Kidney glomerular epithelial cell (primary cell): ENCODE data around the gene RUVBL2.
"Not testable (repeated sequence)": the region's sequence is repeated elsewhere in the genome, so short reads cannot be mapped to it uniquely, and the experiment has no call there.

Experiments
- DNase-seq: peaks from one replicate; lab custom pipeline; 2025; lab: John Stamatoyannopoulos, UW

The RUVBL2 gene

DNA sequence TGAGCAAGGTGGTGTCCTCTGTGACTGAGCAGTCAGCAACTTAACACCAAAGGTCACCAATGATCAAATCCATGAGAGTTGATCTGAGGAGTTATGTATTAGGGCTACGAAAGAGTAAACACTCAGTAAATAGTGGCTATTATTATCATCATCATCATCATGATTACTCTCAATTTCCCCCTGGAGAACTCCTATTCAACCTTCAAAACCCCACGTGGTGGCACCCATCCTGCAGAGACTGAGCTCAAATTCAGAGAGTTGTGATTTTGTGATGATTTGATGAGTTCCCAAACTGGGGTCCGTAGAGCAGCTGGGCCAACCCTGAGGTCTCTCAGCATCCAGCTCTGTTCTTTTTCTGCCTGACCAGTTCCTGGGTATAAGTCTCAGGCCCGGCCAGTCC is 56.1 kb downstream of the RUVBL2 start:
- not testable (repeated sequence) for DNase-seq

DNA sequence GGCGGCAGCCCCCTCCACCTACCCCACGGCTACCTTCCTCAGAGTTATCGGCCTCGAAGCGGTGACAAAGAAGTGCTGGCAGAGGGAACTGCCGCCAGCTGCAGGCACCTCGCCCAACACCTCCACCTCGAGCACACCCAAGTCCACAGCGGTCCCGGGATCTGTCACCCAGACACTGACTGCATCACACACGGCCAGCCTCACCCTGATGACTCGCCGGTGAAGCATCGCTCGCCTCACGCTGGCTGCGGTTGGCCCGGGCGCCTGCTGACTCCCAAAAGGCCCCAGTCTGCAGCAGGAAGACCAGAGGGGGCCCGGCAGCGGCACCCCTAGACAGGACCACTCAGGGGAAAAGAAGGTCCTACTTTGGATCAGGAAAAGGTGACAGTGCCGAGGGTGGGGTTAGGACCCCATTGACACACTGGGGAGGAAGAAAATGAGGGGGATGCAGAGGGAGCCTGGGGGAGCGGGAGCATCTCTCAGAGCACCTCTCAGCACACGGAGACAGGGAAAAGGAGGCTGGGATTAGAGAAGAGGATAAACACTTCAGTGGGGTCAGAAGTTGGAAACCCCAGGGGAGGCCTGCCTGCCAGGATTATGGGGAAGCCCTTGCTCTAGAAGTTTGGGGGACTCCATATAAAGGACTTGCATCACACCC is 56.8 kb downstream of the RUVBL2 start:
- not testable (repeated sequence) for DNase-seq

GRCh38 chr19:49056101-49056901 is 62.6 kb downstream of the RUVBL2 start:
- DNase-seq, result no peak

DNA sequence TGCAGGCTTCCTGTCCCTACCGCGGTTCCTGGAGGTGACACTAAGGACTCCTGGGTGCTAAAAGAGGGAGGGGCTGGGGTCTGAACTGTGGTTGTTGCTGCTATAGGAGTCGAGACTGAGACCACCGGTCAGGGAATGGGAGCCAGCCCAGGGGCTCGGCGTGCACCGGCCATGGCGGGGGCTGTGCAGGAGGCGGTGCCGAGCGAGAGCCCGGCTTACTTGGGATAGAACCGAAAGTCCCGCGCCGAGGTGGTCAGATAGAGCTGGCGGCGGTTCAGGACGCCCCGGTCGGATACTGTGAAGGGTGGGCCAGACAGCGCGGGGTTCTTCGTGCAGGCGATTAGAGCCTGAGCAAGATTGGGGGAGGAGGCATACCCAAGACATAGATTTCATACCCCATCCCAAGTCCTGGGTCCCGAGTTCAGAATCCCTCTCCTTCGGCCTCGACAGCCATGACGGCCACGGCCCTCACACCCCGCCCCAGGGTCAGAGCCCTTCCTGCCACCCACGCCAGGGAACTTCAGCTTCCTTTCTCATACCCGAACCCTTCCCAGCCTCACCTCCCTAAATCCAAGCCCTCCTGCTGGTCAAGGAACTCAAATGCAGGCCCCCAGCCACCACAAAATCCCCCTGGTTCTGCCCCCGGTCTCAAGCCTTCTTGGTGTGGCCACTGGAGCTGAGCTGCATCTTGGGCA is 63.4 kb downstream of the RUVBL2 start:
- not testable (repeated sequence) for DNase-seq

GRCh38 chr19:49057636-49058234 is 64.0 kb downstream of the RUVBL2 start, which contains the start of gene CGB7:
TSS of gene CGB7 (minus strand) at chr19:49057749. CDS start at chr19:49055375, 2,374 bp downstream.
- DNase-seq, result peak; percentile 36

DNA sequence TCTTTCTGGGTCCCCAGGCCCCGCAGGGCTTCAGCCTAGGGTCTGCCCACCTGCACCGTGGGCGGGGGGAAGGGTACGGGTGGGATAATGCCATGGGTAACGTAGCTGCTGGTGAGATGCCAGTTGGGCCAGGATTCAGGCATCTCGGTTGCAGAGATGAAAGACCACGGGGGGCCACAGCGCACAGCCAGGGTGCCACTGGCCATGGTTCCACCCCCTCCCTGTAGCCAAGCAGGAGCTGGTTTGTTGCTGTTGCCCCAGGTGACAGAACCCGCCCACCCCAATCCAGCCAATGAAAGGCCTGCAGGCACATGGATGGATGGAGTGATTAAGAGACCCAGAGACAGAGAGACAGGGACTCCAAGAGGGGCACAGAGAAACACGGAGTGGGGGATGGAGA is 64.9 kb downstream of the RUVBL2 start:
- no peak for DNase-seq

DNA sequence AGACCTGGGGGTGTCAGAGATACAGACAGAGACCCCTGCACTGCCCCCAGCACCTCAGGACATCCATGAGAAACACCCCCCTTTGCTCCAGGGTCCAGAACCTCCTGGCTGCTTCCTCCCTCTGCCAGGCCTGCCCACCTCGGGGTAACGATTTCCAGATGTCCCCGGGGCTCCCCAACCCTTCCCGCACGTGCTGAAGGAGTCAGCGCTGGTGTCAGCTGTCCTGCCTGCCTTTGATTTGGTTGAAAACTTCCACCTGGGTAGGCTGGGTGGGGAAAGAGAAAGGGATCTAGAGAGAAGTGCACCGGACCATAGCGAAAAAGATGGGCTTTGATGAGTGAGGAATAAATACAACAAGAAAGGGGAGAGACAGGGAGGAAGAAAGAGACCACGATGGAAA is 65.4 kb downstream of the RUVBL2 start:
- DNase-seq, result no peak

DNA sequence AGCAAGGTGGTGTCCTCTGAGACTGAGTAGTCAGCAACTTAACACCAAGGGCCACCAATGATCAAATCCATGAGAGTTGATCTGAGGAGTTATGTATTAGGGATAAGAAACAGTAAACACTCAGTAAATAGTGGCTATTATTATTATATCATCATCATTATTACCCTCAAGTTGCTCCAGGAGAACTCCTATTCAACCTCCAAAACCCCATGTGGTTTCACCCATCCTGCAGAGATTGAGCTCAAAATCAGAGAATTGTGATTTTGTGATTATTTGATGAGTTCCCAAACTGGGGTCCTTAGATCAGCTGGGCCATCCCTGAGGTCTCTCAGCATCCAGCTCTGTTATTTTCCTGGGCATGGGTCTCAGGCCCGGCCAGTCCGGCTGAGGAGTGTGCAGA is 67.3 kb downstream of the RUVBL2 start:
- no peak for DNase-seq

- DNase-seq, result no peak
These were observed 67.8 kb downstream of the RUVBL2 start for GRCh38 chr19:49061445-49061844.

DNA sequence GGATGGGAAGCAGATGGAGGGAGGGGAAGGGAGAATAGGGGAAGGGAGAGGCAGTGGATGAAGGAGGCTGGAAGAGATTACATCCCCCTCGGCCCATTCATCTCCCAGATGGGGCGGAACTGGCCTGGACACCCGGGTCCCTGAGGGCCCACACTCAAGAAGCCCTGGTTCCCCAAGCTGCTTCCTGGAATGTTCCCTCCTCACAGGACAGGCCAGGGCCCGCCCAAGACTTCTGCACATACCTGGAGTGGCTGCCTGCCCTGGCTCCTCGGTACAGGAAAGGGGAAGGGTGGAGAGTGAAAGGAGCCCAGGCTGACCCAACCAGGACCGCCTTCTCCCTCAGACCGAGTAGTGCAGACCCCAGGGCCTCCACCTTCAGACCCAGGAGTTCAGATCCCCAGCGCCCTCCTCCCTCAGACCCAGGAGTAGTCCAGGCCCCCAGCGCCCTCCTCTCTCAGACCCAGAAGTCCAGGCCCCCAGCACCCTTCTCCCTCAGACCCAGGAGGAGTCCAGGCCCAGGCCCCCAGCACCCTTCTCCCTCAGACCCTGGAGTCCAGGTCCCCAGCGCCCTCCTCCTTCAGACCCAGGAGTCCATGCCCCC is 70.4 kb downstream of the RUVBL2 start:
- DNase-seq, result no peak

DNA sequence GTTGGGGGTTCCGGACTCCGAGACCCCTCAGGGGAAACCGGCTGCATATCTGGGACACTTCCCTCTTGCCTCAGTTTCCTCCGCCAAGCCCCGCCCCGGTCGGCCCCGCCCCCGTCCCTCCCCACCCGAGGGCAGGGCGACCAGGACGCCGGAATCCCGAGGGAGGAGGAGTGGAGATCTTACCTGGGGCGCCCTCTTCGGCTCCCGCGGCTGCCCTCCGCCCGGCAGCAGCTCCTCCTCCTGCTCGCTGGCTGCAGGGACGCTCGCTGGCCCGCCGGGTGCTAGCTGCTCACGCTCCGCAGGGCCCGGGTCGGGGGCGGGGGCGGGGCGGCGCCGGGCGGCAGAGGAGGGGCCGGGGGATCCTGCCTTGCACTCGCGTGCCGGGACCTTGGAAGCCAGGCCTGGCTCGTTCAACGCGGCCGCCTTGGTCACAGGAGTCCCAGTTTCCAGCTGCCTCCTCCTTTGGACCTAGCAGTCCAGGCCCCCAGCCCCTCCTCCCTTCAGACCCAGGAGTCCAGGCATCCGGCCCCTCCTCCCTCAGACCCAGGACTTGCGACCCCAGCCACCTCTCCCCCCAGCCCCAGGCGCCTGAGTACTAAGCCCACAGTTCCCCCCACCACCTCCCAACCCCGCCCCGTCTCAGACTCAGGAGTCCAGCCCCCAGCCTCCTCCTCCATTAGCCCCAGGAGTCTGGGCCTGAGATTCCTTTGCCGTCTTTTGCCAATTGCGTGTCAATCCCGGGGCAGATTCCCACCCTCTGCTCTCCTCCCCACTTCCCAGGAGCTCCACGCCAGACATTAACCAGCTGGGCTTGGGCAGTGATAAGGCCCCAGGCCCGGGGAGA is 71.3 kb downstream of the RUVBL2 start, which contains the start of gene NTF4:
Gene NTF4, minus strand, starts transcription at position 51 of the 844 bp plus-strand sequence. CDS start 2,821 bp downstream, outside the sequence.
- DNase-seq, result no peak
